HG02970 (cell line): ENCODE measurements around the gene AADACL3.

Experiments
- ATAC-seq: cut with Tn5 transposase; IDR thresholded peaks from one replicate; pipeline ENCODE4 v1.9.1; 2021; ENCODE audit warnings: mild to moderate bottlenecking, moderate library complexity, moderate number of reproducible peaks; ENCODE audit not compliant: unreplicated experiment, low FRiP score

AADACL3 gene

DNA sequence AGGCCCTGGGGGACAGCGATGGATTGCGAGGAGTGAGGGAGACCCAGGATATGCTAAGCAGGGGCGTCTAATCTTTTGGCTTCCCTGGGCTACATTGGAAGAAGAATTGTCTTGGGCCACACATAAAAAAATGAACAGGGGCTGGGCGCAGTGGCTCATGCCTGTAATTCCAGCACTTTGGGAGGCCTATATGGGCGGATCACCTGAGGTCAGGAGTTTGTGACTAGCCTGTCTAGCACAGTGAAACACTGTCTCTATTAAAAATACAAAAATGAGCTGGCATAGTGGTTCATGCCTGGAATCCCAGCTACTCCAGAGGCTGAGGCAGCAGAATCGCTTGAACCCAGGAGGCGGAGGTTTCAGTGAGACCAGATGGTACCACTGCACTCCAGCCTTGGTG is 46.9 kb downstream of the AADACL3 start:
- ATAC-seq: no peak

DNA sequence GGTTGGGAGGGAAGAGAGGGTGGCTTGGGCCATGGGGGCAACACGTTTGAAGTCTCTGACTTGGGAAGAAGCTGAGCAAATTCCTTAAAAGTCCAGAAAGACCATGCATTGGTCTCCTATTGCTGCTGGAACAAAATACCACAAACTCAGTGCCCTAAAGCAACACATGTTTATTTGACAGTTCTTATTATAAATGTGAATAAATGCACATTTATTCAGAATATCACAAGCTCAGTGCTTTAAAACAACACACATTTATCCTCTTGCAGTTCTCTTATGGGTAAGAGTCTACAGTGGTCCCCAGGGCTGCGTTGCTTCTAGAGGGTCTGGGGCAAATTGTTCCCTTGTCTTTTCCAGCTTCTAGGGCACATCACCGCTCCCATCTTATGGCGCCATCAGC is 47.6 kb downstream of the AADACL3 start:
- no peak for ATAC-seq

DNA sequence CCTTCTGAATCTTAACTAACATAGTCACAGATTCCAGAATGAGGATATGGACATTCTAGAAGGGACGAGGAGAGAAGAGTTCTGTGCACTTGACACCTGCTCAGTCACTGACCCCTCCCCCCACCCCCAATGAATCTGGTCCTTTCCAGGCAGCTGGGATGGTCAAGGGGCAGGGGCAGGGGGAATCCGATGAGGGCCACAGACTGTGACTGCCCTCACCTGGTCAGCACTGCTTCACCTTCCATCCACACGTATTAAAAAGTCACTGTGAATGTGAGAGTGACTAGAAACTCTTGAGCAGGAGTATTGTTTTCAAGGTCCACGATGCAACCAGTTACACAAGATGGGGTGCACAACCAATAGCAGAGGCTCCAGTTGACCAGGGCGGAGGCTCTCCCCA is 48.1 kb downstream of the AADACL3 start:
- ATAC-seq: no peak

- no peak for ATAC-seq
These were observed 53.1 kb downstream of the AADACL3 start for GRCh38 chr1:12769031-12769430.

GRCh38 chr1:12769976-12770505 is 54.1 kb downstream of the AADACL3 start:
- ATAC-seq: no peak

GRCh38 chr1:12770620-12771019 is 54.7 kb downstream of the AADACL3 start:
- ATAC-seq: no peak

GRCh38 chr1:12771186-12771585 is 55.3 kb downstream of the AADACL3 start:
- no peak for ATAC-seq

DNA sequence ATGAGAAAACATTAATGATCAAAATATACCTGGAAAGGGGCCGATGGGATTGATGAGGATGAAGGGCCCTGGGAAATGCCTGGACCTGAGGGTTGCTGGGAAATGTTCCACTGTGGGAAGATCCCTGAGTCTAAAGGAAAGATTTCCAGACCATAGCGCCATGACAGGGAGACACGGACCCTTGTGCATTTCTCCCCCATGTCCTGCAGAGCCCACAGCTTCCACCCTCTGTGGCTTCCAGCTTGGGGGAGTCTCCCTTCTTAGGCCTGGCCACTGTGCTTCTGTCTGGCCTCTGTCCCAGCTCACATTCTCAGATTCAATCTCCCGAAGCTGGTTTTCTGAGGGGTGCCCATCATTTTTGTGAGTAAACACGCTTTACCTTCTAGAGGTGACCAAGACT is 56.6 kb downstream of the AADACL3 start:
- no peak for ATAC-seq

DNA sequence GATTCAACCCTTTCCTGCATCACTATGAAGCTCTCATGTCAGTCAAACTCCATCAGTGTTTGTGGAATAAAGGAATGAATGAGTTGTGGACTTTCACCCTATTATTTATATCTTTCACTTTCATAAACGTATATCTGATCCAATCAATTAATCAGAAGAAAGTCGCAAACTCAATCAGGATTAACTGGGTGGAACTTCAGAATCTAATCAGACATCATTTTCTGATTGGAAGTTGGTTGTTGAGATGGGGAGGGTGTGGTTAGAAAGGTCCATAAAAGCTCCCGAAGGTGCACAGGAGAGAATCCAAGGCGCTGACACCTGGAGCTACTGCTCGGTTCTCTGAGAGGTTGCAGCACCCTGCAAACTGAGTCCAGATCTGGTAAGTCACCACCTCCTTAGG is 57.5 kb downstream of the AADACL3 start, which contains the start of gene PRAMEF12:
TSS of gene PRAMEF12 (plus strand) at position 301 of the 400 bp plus-strand sequence. CDS start 1,130 bp downstream, outside the sequence.
- no peak for ATAC-seq

GRCh38 chr1:12774801-12775345 is 59.0 kb downstream of the AADACL3 start:
- ATAC-seq: no peak

DNA sequence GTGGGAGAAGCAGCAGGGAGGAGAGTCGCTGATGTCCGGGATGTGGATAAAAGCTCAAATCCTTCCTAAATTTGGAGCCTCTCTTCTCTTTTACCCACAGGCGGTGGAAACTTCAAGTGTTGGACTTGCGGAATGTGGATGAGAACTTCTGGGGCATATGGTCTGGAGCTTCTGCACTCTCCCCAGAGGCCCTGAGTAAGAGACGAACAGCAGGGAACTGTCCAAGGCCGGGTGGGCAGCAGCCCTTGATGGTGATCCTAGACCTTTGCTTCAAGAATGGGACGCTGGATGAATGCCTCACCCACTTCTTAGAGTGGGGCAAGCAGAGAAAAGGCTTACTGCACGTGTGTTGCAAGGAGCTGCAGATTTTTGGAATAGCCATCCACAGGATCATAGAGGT is 59.5 kb downstream of the AADACL3 start:
- no peak for ATAC-seq

GRCh38 chr1:12776801-12777557 is 61.1 kb downstream of the AADACL3 start:
- ATAC-seq: no peak
